HG02571 (cell line): ENCODE measurements around the gene CHSY3.

ENCODE experiments used
- ATAC-seq: cut with Tn5 transposase; IDR thresholded peaks from one replicate; pipeline ENCODE4 v1.9.1; 2021; ENCODE audit warnings: mild to moderate bottlenecking, moderate library complexity; ENCODE audit not compliant: unreplicated experiment

Gene CHSY3

DNA sequence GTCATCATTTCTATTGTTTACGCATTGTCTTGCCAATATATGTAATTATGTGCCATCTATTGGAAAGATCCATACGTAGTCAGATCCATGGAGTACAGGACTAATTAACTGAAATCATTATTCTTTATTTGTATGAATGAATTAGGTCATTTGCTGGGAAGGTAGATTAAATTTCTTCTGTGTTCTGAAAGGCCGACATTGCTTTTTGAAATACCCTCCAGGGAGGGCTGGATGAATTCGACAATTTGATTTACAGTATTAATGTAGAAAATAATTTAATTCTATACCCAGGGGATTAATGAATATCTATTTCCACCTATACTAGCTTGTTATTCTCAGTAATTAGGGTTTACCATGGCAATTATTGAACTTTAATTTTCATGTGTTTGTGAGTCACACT, 117.6 kb downstream of the CHSY3 start:
- ATAC-seq, result no peak

DNA sequence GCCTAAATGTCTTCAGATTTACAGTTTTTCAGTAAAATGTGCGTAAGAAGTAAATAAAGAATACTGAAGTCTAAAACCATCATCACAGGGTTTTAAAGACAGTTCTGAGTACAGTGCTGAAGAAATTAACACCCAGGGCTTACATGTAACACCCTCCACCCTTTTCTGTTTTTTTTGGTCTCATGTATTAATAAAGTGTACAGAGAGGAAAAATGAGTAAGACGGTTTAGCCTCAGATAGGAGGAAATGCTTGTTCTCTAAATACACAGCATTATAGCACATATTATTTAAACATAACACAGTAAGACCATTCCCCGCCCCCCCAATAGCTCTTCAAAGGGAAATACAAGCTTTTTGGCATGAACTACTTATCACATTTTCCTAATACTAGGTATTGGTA, 119.3 kb downstream of the CHSY3 start:
- no peak for ATAC-seq

DNA sequence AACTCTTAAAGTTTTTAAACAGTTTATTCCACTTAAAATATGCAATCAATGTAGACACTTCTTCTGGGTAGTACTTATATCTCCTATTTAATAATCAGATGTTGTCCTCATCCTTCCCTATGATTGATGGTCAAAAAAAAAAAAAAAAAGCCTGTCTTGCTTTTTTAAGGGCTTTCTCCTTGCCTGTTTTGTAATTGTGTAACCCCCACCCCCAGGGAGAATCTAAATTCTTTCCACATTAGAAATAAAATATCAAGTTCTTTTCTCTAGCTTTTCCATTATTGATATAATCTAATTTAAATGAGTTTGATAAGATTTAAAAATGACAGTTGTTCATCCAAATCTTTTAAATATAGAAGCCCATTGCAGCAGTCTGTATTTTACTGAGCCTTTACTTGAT, 119.7 kb downstream of the CHSY3 start:
- no peak for ATAC-seq

DNA sequence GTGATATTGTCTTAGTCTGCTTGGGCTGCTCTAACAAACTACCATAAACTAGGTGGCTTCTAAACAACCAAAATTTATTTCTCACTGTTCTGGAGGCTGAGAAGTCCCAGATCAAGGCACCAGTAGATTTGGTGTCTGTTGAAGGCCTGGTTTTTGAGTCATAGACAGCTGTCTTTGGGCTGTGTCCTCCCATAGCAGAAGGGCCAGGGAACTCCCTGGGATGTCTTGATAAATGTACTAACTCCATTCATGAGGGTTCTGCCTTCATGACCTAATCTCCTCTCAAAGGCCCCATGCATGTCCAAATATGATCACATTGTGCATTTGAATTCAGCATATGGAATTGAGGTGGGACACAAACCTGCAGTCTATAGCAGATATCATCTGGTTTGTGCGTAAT, 121.2 kb downstream of the CHSY3 start:
- ATAC-seq, result no peak

DNA sequence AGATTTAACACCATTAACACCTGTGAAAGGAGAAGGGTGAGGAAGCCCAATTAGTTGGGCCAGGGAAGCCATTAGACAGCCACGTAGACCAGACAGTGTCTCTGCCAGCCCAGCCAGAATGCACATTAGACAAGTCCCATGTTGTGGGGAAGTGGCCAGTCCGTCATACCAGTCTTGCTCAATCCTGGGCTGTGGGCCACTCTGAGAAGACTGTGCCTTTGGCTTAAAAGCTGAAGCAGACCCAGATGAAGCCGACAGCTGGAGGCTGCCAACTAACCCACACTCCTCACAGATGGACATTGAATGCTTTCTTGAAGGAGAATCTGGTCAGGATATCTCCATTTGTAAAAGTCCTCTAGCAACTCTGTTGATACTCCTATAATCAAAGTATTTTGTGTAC, 128.5 kb downstream of the CHSY3 start:
- no peak for ATAC-seq

DNA sequence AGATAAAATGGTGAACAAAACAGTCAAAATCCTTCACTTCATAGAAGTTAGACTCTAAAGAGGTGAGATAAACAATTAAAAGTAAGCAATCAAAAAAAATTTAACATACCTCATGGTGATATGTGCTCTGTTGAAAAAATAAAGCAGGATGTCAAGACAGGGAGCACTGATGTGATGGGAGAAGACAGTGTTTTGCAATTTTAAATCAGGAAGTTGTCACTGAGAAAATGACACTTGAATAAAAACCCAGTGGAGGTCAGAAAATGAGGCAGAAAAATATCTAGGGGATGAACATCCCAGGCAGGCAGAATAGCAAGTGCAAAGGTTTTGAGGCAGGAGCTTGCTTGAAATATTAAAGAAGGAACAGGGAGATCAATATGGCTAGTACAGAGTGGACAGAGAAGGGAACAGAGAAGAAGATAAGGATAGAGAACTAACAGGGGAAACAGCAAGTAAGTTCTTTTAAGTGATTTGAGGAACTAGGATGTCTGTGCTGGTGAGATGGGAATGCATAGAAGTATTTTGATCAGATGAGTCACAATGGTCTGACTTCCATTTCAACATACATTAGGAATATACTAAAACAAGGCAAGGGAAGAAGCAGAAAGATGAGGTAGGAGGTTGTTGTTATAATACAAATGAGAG, 130.4 kb downstream of the CHSY3 start:
- no peak for ATAC-seq

DNA sequence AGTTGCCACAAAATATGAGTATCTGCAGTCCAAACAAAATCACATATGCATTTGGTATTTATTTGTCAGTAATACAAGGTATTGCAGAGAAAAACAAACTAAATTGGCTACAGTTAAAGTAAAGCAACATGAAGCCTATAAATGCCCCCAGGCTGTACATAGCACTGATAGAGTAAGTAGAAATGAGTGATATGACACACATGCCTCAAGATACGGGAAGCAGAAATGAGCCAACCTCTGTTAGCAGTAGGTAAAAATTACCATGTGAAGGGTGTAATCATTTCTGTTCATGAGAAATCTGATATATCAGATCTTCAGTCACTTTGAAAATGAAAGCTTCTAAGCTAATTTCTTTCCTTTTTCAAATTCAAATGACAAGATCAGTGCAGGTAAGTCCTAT, 131.1 kb downstream of the CHSY3 start:
- no peak for ATAC-seq

DNA sequence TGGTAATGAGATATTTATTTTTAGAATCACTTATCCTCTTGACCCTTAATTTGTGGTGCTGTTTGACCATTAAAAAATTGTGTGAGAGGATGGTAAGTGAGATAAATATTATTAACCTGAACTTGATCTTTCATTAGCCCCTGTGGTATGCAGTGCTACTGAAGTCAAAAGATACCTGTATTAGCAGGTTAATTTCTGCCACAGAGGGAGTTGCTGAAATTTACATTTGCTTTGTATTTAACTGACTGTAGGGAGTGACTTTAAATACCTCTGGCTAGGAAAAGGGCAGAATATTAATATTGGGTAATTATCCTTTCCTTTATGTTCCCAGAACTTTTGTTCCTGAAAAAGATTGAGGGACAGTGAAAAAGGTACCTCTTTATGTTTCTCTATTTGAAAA, 133.6 kb downstream of the CHSY3 start:
- ATAC-seq, result no peak

DNA sequence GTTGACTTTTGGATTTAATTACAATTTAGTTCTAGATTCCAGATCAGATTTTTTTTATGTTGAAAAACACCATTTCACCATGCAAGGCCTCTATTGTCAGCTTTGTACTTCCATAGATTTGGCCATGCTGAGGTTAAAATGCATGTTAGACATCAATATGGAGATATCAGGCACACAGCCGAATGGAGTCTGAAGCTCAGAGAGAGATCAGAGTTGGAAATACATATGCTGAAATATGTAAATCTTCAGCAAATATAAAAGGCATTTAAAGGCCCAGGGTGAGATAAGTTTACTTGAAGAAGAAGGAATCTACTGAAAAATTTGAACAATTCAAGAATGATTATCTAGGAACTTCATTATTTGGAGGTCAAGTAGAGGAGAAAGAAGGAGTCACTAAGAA, 139.6 kb downstream of the CHSY3 start:
- ATAC-seq, result no peak

DNA sequence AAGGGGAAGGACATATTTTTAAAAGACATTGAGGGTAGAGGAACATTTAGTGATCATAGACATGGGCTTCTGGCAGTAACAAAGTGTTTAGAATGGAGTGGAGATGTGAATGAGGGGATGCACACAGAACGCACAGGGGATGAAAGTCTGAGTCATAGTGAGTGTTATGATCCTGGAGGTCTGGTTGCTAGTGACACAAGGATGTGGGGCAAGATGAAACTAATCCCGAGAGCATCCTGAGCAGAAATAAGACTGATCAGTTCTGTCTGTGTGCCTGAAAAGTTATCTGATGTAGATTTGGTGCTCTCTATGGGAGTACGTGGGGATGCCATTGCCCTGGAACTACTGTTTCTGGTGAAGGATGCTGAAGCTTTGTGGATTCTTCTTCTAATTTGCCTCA, 141.1 kb downstream of the CHSY3 start:
- ATAC-seq, result no peak

DNA sequence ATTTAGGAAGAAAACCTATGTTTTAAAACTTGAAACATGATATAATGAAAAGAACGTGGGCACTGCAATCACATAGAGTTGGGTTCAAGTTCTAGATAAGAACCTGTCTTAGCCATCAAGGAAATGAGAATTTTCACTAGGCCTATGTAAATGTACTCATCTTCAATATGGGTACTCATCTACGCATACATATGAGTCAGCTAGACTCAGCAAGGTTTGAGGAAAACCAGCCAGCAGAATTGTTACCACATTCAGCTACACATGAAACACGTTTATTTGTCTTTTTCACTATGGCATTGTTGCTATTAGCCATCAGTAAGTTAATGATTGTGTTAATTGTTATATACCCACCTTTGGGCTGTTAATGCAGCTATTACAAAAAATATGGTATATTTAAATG, 146.3 kb downstream of the CHSY3 start:
- ATAC-seq, result no peak

DNA sequence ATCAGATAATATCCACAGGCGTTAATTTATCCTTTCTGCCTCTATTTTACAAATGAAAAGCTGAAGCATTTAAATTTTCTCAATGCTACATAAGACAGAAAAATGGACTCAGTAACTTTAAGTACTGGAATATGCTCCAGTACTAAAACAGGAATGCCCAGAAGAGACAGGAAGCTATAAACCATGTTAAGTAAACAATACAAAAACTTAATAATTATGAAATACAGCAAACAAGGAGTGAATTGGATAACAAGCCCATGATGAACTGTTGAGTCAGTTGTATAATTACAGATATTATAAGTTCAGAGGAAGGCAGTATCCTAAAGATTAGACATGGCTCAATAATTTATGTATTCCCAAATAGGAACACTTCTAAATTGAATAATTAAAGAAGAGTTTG, 148.5 kb downstream of the CHSY3 start:
- no peak for ATAC-seq

DNA sequence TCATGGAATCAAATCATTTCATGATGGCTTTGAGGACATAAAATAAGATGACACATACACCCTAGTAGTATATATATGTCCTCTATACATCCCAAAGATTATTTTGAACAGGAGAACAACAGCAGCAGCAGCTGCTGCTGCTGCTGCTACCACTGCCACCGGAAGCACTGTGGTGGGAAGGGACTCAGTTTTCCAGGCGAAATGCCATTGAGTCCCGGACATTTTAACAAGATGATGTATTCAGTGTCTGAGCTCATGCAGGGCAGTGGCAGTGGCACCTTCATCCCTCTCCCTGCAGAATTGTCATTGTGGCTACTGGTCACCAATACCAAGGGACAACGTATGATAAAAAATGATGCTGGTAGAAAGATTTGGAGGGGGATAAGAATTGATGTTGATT, 151.3 kb downstream of the CHSY3 start:
- ATAC-seq, result no peak

DNA sequence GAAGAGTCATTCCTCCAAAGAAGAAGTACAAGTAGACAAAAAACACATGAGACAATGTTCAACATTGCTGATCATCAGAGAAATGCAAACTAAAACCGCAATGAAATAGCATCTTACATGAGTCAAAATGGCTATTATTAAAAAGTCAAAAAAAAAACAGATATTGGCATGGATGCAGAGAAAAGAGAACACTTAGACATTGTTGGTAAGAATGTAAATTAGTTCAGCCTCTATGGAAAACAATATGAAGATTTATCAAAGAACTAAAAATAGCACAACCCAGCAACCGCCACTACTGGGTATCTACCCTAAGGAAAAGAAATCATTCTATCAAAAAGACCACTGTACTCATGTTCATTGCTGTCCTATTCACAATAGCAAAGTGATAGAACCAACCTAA, 157.5 kb downstream of the CHSY3 start:
- ATAC-seq, result no peak

DNA sequence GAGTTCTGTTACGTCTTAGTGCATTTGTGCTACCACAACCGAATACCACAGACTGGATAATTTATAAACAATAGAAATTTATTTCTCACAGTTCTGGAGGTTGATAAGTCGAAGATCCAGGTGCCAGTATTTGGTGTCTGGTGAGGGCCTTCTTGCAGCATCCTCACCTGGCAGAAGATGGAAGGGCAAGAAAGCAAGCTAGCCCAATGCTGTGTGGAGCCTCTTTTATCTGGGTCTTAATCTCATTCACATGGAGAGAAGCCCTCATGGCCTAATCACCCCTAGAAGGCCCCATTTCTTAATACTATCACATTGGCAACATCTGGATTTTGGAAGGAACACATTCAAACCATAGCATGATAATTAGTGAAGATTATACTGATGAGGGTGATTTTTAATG, 159.3 kb downstream of the CHSY3 start:
- no peak for ATAC-seq

DNA sequence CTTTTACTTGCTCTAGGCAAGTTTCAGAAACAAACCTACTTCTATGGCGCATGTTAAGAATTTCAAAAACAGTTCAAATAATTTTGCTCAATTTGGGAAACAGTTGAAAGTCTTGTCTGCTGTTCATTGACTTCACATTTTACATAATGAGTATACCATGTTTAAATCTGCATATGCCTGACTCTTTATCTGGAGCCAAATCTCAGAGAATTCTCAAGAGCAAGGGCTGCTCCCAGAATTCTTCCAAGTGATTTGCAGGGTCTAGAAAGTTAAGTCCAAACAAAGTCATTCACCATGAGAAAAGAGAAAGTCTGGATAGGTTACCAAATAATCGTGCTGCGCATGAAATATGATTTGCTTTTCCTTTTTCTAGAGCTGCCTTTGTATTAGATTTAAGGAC, 160.2 kb downstream of the CHSY3 start:
- ATAC-seq, result no peak

DNA sequence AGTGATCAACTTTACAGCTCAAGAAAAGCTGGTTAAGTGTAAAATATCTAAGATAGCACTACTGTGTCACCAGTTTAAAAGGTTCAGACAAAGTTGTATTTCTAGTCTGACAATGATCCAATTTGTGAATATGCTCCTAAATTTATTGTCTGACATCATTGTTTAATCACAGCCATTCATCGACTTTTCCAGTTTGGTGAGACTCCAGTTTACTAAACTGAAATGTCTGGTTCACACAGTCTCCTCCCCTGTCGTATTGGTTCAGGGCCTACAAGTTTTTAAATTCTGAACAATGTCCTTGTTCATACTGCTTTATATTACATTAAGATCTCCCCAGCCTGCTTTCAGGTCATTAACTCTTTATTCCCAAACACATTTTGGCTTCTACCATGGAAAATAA, 161.4 kb downstream of the CHSY3 start:
- ATAC-seq, result no peak

DNA sequence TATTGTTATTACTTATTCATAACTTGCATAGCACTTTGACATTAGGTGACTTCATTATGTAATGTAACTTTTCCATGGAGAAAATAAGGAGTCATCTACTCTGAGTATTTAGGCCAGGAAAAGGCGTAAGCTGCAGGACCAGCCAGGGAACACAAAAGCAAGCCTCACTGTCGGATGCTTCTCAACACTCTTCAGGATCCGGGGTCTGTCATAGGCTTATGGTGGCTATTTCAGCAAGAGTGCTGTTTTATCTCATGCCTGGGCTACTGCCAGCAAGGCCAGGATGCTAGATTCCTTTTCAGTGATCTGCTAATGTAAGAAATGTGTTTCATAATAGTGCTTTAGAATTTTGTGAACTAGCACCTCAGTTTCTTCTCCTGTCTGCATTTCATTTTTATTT, 162.4 kb downstream of the CHSY3 start:
- ATAC-seq, result no peak

DNA sequence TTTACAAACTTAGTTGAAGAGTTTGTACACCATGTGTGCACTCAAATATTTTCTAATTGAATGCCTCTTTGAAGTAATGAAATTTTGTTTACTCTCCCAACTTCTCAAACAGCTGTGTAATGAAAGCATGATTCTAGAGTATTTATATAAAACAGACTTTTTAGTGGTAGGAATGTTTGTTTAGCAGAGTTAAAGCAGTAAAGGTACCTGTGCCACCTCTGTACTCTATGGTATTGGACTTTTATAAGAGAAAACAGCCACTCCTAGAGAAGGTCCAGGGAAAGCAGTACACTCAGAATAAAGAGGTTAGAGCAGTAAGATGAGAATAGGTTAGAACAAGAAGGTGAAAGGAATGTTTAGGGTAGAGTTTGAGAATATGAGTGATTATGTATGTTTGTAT, 163.1 kb downstream of the CHSY3 start:
- no peak for ATAC-seq

DNA sequence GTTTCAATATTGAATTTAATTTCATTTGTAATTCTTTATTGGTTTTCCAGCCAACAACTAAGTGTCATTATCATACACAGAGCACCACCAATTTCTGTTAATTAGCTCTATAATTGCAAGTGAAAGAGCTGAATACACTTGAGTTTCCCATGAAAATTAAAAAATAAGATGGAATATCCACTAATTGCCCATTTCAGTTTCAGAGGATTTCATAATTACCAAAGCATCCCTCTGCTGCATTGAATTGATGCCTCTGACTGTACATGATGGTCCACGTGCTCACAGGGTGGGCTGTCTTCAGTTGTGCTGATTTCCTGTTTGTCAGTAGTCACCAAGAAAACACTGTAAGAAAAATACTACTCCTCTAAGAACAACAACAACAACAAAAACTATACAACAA, 163.8 kb downstream of the CHSY3 start:
- ATAC-seq, result no peak

DNA sequence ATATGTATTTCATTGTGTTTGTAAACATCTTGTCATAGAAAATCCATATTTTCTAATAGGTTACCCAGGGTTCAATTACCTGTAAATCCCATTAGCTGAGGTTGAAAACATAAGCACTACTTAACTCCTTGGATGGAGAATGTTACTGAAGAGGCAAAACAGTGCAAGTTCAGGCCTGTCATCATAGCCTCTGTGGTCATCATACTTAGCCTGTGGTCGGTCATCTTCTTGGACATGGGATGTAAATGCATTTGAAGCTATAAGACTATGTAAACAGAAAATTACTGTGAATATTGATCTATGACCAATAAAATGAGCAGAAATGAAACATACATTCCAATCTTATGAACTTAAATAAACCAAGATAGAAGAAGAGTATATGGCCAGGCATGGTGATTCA, 164.7 kb downstream of the CHSY3 start:
- ATAC-seq, result no peak

DNA sequence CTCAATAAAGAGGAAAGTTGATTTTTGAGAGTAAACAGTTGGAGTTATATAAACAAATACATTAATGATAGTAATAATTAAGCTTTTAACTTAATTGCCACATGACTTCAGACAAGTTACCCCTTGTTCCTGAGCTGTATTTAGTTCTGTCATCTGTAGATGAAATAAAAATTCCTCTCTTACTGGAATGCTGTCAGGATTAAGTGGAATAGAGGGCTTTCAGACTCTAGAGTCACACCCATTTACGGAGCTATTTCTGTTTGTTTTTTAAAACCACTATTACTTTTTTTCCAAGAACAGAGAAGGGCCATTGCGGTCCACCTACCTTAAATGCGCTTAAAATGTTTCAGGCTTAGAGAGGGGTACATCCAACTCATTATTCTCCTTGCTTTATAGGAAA, 170.6 kb downstream of the CHSY3 start:
- ATAC-seq, result no peak

DNA sequence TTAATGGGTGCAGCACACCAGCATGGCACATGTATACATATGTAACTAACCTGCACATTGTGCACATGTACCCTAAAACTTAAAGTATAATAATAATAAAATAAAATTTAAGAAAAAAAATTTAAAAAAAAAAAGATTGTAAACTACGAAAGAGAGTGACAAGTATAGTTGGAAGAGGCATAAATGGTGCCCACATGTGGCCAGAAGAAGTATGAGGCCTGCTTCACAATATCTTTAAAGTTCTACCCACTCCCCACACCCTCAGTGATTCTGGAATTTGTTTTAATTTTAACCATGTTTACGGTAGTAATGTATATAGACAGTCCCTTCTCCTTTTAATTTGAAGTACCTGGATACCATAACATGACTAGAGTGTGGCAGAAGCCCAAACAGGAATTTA, 172.7 kb downstream of the CHSY3 start:
- ATAC-seq, result no peak

DNA sequence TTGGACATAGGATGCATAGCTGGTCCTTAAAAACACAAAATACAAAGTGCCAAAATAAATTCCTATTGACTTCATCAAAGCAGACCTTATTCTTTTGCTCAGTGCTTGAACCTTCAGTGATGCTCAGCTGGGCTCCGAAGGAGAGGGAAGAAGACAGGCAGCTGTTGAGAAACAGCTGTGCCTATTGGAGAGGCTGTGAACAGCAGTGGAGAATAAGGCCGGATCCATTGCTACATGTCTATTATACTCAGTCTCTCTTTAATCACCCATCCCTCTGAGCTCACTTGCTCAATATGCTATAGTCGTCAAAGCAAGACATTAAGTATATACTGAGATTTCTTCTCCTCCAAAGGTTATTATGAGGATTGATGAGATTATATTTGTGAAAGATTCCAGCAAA, 174.4 kb downstream of the CHSY3 start:
- ATAC-seq, result no peak
